ENCODE measurements around the gene CDH13. TPM values are rescaled to one million over a fixed set of nuclear protein-coding genes. Genes with fewer than 3 reads are reported as not detected.

CDH13 gene
- total and polyA plus RNA-seq, 2 experiments from 2014 or later, result 1.2 to 1.5 TPM

GRCh38 chr16:83629836-83630235 is 1003.1 kb downstream of the CDH13 start:
- Histone ChIP-seq H3K79me2 (no peaks in the 10 kb centered on the region), H3K9me3 (ENCODE audit: low read depth) (no peaks in the 10 kb centered on the region), H3K36me3 (replicated peaks; ENCODE audit: insufficient read depth, low read depth) (no peaks in the 10 kb centered on the region), H4K20me1 (ENCODE audit: insufficient read depth, poor library complexity, severe bottlenecking) (no peaks in the 10 kb centered on the region), H3K4me3 (no peak overlapping the region), H3K4me2 (no peak overlapping the region), H3K27me3 (no peaks in the 10 kb centered on the region), H2AFZ (no peak overlapping the region), H3K9me2 (replicated peaks; ENCODE audit: insufficient read depth) (no peaks in the 10 kb centered on the region), H3K27ac (no peak overlapping the region), H3K4me1 (ENCODE audit: insufficient read depth) (no peaks in the 10 kb centered on the region)
- DNase-seq (ENCODE audit: low spot score), result no peak
- no peak for TF ChIP-seq EZH2 (IDR thresholded peaks at IDR 0.05; ENCODE audit: borderline replicate concordance)
- WGBS (ENCODE audit: low lambda C conversion rate, missing lambda C conversion rate), result 86% methylated on average over 5 of the region's 5 CpGs

- H3K27me3 ChIP-seq, result no peaks in the 10 kb centered on the region
- 60% methylated on average over 6 of the region's 6 CpGs for WGBS (ENCODE audit: low lambda C conversion rate, missing lambda C conversion rate)
Observed at GRCh38 chr16:83630979-83631378, 1004.2 kb downstream of the CDH13 start.

GRCh38 chr16:83633286-83633685 is 1006.5 kb downstream of the CDH13 start:
- no peaks in the 10 kb centered on the region for H3K9me3 ChIP-seq (ENCODE audit: low read depth)
- H4K20me1 ChIP-seq (ENCODE audit: insufficient read depth, poor library complexity, severe bottlenecking), result no peaks in the 10 kb centered on the region
- no peaks in the 10 kb centered on the region for H3K4me1 ChIP-seq (ENCODE audit: insufficient read depth)
- no peaks in the 10 kb centered on the region for H3K9me2 ChIP-seq (replicated peaks; ENCODE audit: insufficient read depth)
- no peak overlapping the region for H3K27ac ChIP-seq
- no peak for DNase-seq (ENCODE audit: low spot score)
- no peaks in the 10 kb centered on the region for H3K36me3 ChIP-seq (replicated peaks; ENCODE audit: insufficient read depth, low read depth)
- H3K4me3 ChIP-seq, result no peak overlapping the region
- H3K79me2 ChIP-seq, result no peaks in the 10 kb centered on the region
- no peak overlapping the region for H2AFZ ChIP-seq
- no peak overlapping the region for H3K4me2 ChIP-seq
- H3K27me3 ChIP-seq, result no peaks in the 10 kb centered on the region
- TF ChIP-seq CTCF (IDR thresholded peaks at IDR 0.05; ENCODE audit: poor library complexity) (no peak), EZH2phosphoT487 (IDR thresholded peaks at IDR 0.05; ENCODE audit: low read depth, severe bottlenecking, unreplicated experiment) (no peak), EZH2 (IDR thresholded peaks at IDR 0.05; ENCODE audit: borderline replicate concordance) (no peak)
- 91% methylated on average over 9 of the region's 9 CpGs for WGBS (ENCODE audit: low lambda C conversion rate, missing lambda C conversion rate)

More at GRCh38 chr16:83630979-83631378, 1004.2 kb downstream of the CDH13 start:
- H3K79me2 ChIP-seq, result no peaks in the 10 kb centered on the region
- DNase-seq (ENCODE audit: low spot score), result peak; percentile 18
- H4K20me1 ChIP-seq (ENCODE audit: insufficient read depth, poor library complexity, severe bottlenecking), result no peaks in the 10 kb centered on the region
- H3K4me3 ChIP-seq, result no peak overlapping the region
- no peak overlapping the region for H3K27ac ChIP-seq
- TF ChIP-seq EZH2phosphoT487 (IDR thresholded peaks at IDR 0.05; ENCODE audit: low read depth, severe bottlenecking, unreplicated experiment) (no peak), EZH2 (IDR thresholded peaks at IDR 0.05; ENCODE audit: borderline replicate concordance) (no peak), CTCF (IDR thresholded peaks at IDR 0.05; ENCODE audit: poor library complexity) (no peak)
- H3K4me1 ChIP-seq (ENCODE audit: insufficient read depth), result no peaks in the 10 kb centered on the region
- H2AFZ ChIP-seq, result no peak overlapping the region
- no peaks in the 10 kb centered on the region for H3K9me2 ChIP-seq (replicated peaks; ENCODE audit: insufficient read depth)
- no peaks in the 10 kb centered on the region for H3K36me3 ChIP-seq (replicated peaks; ENCODE audit: insufficient read depth, low read depth)
- H3K9me3 ChIP-seq (ENCODE audit: low read depth), result no peaks in the 10 kb centered on the region
- H3K4me2 ChIP-seq, result no peak overlapping the region

GRCh38 chr16:83648347-83648746 is 1021.6 kb downstream of the CDH13 start:
- H3K9me2 ChIP-seq (replicated peaks; ENCODE audit: insufficient read depth), result no peaks in the 10 kb centered on the region
- no peak overlapping the region for H3K4me2 ChIP-seq
- no peaks in the 10 kb centered on the region for H3K79me2 ChIP-seq
- H3K27me3 ChIP-seq, result peaks cover 3% of the 10 kb centered on the region
- no peak overlapping the region for H3K27ac ChIP-seq
- H3K36me3 ChIP-seq (replicated peaks; ENCODE audit: insufficient read depth, low read depth), result no peaks in the 10 kb centered on the region
- H4K20me1 ChIP-seq (ENCODE audit: insufficient read depth, poor library complexity, severe bottlenecking), result no peaks in the 10 kb centered on the region
- 52% methylated on average over 5 of the region's 5 CpGs for WGBS (ENCODE audit: low lambda C conversion rate, missing lambda C conversion rate)
- no peaks in the 10 kb centered on the region for H3K4me1 ChIP-seq (ENCODE audit: insufficient read depth)
- H3K4me3 ChIP-seq, result no peak overlapping the region
- H3K9me3 ChIP-seq (ENCODE audit: low read depth), result no peaks in the 10 kb centered on the region
- DNase-seq (ENCODE audit: low spot score), result no peak
- TF ChIP-seq EZH2 (IDR thresholded peaks at IDR 0.05; ENCODE audit: borderline replicate concordance) (no peak), EZH2phosphoT487 (IDR thresholded peaks at IDR 0.05; ENCODE audit: low read depth, severe bottlenecking, unreplicated experiment) (no peak), CTCF (IDR thresholded peaks at IDR 0.05; ENCODE audit: poor library complexity) (no peak)
- H2AFZ ChIP-seq, result no peak overlapping the region

Data from hepatocyte (in vitro differentiated cells).